ENCODE data around the gene C19orf12.
A peak's percentile ranks its signal among the peaks of the same experiment; 100 is the strongest.

The C19orf12 gene

DNA sequence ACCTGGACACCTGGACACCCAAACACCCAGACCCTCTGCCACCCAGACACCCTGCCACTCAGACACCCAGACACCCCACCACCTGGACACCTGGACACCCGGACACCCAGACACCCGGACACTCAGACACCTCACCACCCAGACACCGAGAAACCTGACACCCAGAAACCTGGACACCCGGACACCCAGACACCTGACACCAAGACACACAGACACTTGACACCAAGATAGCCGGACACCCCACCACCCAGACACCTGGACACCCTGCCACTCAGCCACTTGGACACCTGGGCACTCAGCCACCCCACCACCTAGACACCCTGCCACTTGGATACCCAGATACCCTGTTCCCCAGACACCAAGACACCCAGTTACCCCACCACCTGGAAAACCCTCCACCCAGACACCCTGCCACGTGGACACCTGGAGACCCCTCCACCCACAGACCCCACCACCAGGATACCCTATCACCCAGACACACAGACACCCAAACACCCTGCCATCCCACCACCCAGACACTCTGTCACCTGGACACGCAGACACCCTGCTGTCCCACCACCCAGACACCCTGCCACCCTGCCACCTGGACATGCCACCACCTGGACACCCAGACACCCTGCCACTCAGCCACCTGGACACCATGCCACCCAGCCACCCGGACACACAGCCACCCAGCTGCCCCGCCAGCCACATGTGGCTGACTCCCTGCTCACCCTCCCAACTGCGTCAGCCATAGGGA, 17.4 kb downstream of the C19orf12 start:
- DNase-seq (ENCODE audit: low read depth in 2 of 2), result no peak

DNA sequence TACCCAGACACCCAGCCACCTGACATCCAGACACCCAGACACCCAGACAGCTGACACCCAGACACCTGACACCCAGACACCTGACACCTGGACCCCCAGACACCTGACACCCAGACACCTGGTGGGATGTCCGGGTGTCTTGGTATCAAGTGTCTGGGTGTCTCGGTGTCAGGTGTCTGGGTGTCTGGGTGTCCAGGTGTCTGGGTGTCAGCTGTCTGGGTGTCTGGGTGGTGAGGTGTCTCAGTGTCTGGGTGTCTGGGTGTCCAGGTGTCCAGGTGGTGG, 18.6 kb downstream of the C19orf12 start:
- no peak for DNase-seq (ENCODE audit: low read depth in 2 of 2)

DNA sequence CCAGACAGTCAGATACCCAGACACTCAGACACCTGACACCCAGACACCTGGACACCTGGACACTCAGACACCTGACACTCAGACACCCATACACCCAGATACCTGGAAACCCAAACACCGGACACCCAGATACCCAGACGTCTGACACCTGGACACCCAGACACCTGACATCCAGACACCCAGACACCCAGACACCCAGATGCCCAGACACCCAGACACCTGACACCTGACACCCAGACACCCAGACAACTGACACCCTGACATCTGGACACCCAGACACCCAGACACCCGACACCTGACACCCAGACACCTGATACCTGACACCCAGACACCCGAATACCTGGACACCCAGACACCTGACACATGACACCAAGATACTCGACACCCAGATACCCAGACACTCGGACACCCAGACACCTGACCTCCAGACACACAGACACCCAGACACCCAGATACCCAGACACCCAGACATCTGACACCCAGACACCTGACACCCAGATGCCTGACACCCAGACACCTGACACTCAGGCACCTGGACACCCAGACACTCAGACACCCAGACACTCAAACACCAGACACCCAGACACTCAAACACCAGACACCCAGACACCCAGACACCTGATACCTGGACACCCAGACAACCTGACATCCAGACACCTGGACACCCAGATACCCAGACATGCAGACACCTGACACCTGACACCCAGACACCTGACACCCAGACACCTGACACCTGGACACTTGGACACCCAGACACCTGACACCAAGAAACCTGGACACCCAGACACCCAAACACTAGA, 19.1 kb downstream of the C19orf12 start:
- no peak for DNase-seq (ENCODE audit: low read depth in 2 of 2)

- peak; percentile 58 to 72 for DNase-seq (ENCODE audit: low read depth in 2 of 2)
These were observed 20.1 kb downstream of the C19orf12 start for GRCh38 chr19:29694669-29695627.

GRCh38 chr19:29694161-29694560, 20.9 kb downstream of the C19orf12 start:
- no peak for DNase-seq (ENCODE audit: low read depth in 2 of 2)

- DNase-seq (ENCODE audit: low read depth in 2 of 2), result no peak
These were observed 24.2 kb downstream of the C19orf12 start for GRCh38 chr19:29690842-29691241.

- DNase-seq (ENCODE audit: low read depth in 2 of 2), result no peak
These were observed 26.9 kb downstream of the C19orf12 start for GRCh38 chr19:29687897-29688728.

DNA sequence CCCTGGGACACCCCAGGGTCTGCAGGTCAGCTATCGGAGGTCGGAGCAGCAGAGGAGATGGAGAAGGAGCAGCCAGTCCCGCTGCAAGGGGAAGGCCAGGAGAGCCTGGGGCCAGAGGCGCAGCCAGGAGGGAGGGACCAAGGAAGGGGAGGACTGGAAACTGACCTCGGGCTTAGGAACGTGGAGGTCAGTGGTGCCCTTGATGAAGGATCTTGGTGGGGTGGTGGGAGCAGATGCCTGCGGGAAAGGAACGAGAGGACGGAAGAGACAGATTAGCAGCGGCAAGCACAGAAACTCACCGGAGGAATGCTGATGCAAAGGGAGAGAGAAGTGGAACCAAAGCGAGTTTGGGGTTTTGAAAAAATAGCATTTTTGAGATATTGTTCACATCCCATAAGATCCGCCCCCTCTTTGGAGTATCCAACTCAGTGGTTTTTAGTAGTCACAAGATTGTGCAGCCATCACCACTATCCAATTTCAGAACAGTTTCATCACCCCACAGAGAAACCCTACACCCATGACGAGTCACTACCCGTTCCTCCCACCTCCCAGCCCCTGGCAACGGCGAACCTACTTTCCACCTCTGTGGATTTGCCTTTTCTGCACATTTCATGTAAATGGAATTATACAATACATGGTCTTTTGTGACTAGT, 27.7 kb downstream of the C19orf12 start:
- no peak for DNase-seq (ENCODE audit: low read depth in 2 of 2)

DNA sequence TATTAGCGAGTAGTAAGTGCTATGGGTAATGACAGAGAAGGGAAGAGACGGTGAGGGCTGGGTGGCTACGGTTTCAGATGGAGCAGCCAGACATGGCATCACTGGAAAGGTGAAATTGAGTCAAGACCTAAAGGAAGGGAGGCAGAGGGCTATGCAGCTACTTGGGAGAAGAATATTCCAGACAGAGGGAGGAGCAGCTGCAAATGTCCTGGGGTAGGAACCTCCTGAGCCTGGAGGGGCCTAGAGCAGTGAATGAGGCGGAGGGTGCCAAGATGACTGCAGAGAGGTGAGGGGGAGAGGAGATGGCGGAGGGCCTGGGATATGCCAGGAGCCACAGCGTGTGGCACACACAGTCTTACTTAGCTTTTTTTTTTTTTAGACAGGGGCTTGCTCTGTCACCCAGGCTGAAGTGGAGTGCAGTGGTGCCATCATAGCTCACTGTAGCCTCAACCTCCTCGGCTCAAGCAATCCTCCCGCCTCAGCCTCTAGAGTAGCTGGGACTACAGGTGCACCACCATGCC, 28.7 kb downstream of the C19orf12 start:
- DNase-seq (ENCODE audit: low read depth in 2 of 2), result no peak

DNA sequence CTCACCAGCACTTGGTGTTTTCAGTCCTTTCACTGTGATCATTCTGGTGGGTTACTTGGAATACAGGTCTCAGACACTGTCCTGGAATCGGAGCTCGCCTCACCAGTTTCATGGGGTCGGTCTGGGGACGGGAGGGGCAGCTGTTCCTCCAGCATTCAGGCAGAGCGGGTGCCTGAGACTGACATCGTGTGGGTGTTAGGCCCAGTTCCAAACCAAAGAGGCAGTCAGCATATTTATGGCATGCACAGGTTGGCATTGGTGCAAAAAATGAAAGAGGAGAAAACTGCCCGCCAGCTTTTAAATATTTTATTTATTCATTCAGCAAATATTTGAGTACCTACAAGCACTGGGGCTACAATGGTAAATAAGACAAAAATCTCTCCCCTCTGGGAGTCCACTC, 29.7 kb downstream of the C19orf12 start:
- no peak for DNase-seq (ENCODE audit: low read depth in 2 of 2)

- DNase-seq (ENCODE audit: low read depth in 2 of 2), result no peak
These were observed 32.1 kb downstream of the C19orf12 start for GRCh38 chr19:29683009-29683408.

DNA sequence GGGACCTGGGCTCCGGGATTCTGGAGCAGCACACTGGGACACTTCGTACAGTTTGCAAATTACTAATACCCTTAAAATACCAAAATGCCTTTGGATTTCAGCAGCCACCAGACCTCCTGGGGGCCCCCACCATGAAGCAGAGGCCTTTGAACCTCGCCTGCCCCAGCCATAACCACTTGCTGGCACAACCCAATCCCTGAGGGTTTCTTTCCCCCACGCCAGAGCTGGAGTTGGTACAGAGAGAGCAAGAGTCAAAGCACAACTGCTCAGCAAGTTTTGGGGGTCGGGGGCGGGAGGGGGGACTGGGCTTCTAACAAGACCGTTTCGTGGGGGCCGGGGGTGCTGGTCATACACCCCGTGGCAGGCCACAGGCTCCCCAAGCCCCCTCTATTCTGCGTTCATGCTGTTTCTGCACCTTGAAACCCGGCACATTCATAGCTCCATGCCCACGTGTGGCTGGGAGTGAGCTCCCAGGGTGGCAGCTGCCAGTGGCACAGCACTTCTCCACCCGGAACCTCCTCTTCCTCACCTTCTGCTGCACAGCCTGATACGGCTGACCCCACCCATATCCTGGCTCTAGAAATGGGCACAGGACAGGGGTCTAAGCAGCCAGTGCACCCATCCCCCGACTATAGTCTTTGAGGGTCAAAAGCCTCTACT, 32.7 kb downstream of the C19orf12 start:
- no peak for DNase-seq (ENCODE audit: low read depth in 2 of 2)

GRCh38 chr19:29681422-29682235, 33.4 kb downstream of the C19orf12 start:
- DNase-seq (ENCODE audit: low read depth in 2 of 2), result no peak

DNA sequence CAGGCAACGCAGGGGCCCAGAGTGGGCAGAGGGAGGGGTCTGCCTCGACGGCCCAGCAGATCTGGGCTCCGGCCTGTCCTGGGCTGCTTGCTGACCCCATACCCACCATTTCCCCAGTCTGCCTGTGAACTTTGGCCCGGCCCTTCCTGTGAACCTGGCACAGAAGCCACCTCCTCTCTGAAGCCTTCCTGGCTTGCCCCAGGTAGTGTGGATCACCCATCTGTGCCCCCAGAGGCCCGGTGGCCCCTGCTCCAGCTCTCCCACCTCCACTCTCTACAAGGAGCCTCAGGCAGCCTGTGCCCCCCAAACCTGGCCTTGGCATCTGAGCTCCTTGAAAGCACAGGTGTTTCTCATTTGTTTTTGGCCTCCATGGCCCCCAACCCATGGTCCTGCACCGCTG, 34.1 kb downstream of the C19orf12 start:
- DNase-seq (ENCODE audit: low read depth in 2 of 2), result no peak

GRCh38 chr19:29680447-29680846, 34.6 kb downstream of the C19orf12 start:
- DNase-seq (ENCODE audit: low read depth in 2 of 2), result peak; percentile 64

GRCh38 chr19:29679598-29680210, 35.4 kb downstream of the C19orf12 start:
- DNase-seq (ENCODE audit: low read depth in 2 of 2), result no peak

- DNase-seq (ENCODE audit: low read depth in 2 of 2), result no peak
These were observed 36.5 kb downstream of the C19orf12 start for GRCh38 chr19:29678484-29679106.
